ENCODE results near the gene IREB2.
A peak's percentile ranks its signal among the peaks of the same experiment; 100 is the strongest.
"Not testable (repeated sequence)": the region's sequence is repeated elsewhere in the genome, so short reads cannot be mapped to it uniquely, and the experiment has no call there.

Gene IREB2

DNA sequence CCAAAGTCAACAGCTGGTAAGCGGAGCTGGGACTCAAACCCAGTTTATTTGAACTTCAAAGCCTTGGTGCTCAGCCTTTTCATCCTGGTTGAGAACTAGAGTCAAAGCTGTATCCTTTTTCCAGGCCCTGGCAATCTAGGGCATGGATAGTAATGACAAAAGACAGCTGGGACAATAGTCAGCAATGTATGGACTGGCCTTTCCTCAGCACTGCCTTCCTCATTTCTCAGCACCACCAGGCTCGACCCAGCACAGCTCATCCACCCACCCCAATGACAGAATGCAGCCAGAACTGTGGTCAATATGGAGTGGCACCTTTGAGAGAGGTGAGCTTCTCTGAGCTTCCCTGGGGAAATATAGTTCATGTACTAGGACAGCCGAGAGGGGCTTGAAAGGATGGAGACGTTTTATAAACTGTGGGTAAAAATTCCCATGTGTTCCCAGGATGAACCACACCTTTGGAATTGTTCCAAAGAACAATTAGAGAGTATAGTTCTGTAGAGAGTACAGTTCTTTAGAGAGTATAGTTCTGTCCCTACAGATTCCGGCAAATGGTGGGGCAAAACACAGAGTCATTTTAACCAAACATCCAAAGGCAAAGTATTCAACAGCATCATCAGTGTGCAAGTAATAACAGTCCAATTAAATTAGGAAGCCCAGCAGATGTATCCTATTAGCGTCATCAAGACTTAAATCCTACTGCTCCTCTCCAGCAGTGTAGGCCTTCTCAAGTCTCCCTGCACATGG is 30.2 kb upstream of the IREB2 start:
- no peak for DNase-seq (ENCODE audit: low read depth in 2 of 2)

DNA sequence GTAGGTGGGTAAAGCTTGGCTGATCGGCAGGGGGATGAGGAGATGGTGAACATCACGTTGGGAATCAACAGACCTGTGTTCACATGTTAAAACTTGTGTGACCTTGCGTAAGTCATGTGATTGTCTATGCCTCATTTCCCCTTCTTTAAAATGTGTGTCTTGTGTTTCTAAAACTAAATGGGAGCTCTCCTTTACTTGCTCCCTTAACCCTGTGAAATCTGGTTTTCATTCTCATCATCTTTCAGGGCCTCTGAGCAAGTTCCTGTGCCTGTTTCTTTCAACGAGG is 29.7 kb upstream of the IREB2 start:
- no peak for DNase-seq (ENCODE audit: low read depth in 2 of 2)

DNA sequence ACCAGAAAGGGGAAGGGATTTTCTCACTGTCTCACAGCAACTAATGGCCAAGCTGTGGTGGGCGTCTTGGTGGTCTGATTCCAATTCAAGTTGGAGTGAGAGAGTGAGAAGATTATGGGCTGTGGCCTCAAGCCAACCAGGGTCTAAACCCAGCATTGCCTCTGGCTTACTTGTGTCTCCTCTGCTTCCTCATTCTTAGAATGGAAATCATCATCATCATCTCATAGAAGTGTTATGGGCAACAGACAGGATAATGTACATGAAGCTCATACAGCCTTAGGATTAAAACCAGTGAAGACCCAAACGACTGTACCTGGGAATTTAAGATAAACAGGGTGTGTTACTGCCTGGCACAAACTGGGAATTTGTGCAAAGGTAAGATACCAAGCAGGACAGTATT is 29.1 kb upstream of the IREB2 start:
- no peak for DNase-seq (ENCODE audit: low read depth in 2 of 2)

- DNase-seq (ENCODE audit: low read depth in 2 of 2): no peak
Observed at GRCh38 chr15:78411061-78411460, 27.0 kb upstream of the IREB2 start.

DNA sequence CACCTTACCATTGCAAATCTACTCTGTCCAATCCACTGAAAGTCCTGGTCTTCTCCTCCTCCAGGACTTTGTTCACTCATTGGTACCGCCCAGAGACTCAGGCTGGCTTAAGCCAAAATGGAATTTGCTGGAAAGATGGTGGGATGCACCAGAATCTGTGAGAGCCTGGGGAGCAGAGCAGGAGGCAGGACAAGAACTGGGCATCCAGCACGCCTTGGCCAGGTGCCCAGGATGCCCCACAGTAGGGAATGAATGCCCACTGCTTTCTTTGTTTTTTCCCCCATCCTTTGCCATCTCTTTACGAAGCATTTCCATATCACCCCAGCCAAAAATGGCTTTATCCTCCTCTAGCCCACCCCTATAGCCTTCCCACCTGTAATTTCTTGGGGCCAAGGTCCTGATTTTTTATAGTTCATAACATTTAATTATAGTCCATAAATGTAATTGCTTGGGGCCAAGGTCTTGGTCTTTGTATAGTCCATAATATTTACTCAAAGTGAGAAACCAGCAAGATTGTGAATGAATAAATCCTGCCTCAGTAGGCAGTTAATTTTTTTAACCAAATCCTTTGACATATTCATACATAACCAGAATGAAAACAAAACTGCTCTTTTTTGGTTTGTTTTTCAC is 23.3 kb upstream of the IREB2 start:
- no peak for DNase-seq (ENCODE audit: low read depth in 2 of 2)

- DNase-seq (ENCODE audit: low read depth in 2 of 2): no peak
Observed at GRCh38 chr15:78415284-78415683, 22.7 kb upstream of the IREB2 start.

GRCh38 chr15:78417754-78418630 is 20.0 kb upstream of the IREB2 start:
- no peak for DNase-seq (ENCODE audit: low read depth in 2 of 2)

GRCh38 chr15:78418686-78419085 is 19.3 kb upstream of the IREB2 start:
- no peak for DNase-seq (ENCODE audit: low read depth in 2 of 2)

- no peak for DNase-seq (ENCODE audit: low read depth in 2 of 2)
Observed at GRCh38 chr15:78419367-78419766, 18.6 kb upstream of the IREB2 start.

GRCh38 chr15:78420220-78420619 is 17.8 kb upstream of the IREB2 start:
- DNase-seq (ENCODE audit: low read depth in 2 of 2): no peak

DNA sequence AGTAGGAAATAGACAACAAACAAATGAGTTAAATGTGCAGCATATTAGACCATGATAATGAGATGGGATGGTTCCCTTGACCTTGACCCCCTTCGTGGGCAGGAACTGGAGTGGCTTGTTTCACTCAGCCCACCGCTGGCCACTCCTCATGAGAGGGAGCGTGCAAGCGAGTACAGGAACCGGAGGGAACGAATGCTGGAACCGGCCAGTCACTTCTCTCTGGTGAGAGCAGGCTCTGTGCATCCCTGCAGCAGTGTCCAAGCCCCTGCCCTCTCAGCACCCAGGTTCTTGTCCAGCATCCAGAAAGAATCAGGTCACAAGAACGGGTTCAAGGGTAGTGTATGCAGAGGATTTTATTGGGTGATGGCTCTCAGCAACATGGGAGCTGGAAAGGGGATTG is 17.2 kb upstream of the IREB2 start:
- no peak for DNase-seq (ENCODE audit: low read depth in 2 of 2)

DNA sequence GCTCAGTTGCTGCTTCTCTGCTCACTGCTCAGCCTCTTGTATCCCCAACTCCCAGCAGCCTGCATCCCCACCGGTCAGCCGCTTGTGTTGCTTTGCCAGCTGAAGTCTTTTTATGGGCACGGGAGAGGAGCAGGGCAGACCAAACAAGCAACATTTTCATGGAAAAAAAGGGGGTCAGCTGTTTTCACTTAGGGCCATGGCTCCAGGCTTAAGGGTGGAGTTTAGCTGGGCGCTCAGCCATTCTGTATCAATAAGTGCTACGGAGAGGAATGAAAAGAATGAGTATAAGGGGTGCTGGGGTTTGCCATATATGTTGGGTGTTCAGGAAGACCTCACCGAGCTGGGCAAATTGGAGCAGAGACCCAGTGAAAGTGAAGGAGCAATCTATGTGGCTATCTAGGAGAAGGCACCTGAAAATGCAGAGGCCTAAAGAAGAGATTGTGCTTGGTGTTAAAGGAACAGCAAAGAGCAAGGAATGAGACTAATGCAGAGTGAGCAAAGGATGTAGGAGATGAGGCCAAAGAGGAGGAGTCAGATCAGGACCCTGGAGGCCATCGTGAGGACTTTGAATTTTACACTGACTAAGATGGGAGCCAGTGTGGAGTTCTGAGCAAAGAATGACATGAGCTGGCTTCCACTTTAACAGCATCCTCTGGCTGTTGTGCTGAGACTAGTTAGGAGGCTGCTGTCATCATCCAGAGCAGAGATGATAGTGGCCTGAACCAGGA is 16.6 kb upstream of the IREB2 start:
- no peak for DNase-seq (ENCODE audit: low read depth in 2 of 2)

DNA sequence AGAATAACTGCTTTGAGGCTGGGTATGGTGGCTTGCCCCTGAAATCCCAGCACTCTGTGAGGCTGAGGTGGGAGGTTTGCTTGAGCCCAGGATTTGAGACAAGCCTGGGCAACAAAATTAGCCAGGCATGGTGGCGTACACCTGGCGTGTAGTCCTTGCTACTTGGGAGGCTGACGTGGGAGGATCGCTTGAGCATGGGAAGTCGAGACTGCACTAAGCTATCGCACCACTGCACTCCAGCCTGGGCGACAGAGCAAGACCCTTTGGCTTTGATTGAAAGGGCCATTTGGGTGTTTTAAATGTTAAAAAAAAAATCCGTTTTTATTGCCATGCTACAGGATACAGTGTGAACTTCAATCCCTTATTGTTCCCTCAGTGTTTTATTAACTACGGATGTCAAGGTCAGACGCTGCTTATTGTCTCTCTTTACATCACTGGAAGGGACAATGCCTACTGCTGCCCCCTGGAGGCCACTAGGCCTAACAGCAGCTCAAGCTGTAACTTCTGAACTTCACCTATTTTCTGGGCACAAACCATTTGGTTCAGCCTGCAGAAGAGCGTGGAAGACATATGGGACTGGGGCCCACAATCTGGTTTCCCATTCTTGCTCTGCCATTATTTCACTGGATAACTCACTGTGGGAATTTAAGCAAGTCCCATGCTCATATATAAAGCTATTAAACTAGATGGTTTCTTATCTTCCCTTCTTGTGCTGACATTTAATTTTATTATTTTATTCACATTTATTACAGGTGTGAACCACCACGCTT is 15.3 kb upstream of the IREB2 start:
- DNase-seq (ENCODE audit: low read depth in 2 of 2): peak in 1 of 2 experiments; percentile 47

DNA sequence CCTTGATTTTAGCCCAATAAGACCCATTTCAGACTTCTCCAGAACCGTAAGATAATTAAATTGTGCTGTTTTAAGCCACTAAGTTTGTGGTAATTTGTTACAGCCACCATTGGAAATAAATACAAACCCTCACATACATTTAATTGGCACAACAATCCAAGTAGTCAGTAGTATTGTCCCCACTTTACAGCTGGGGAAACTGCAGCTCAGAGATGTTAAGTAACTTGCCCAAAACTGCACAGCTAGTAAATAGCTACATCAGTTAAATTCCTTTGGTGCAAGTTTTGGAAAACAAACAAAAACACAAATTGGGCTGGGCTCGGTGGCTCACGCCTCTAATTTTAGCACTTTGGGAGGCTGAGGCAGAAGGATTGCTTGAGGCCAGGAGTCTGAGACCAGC is 13.3 kb upstream of the IREB2 start:
- DNase-seq (ENCODE audit: low read depth in 2 of 2): no peak

DNA sequence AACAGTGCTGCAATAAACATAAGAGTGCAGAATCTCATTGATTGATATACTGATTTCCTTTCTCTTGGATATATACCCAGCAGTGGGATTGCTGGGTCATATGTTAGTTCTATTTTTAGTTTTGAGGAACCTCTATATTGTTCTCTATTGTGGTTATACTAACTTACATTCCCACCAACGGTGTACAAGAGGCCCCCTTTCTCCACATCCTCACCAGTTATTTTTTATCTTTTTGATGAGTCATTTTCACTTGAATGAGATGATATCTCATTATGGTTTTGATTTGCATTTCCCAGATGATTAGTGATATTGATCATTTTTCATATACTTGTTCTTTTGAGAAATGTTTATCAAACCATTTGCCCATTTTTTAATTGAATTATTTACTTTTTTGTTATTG is 12.4 kb upstream of the IREB2 start:
- DNase-seq (ENCODE audit: low read depth in 2 of 2): no peak

- no peak for DNase-seq (ENCODE audit: low read depth in 2 of 2)
Observed at GRCh38 chr15:78426300-78426699, 11.7 kb upstream of the IREB2 start.

DNA sequence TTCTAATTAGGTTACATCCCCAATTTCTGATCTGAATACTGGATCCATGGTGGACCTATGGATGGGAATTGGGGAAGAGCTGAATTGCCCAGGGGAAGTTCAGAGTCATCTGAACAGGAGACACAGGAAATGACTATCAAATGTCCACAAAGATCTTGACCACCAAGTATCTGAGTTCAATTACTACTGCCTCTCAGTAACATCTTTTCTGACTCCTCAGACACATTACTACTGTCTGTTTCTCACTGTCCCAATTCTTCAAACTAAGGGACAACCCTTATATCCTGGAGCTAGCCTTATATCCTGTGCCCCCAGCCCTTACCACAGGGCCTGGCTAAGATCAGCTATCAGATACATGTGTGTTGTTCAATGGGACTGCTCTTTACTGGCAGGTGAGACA is 10.1 kb upstream of the IREB2 start:
- DNase-seq (ENCODE audit: low read depth in 2 of 2): no peak

- DNase-seq (ENCODE audit: low read depth in 2 of 2): no peak
Observed at GRCh38 chr15:78429477-78429876, 8.5 kb upstream of the IREB2 start.

DNA sequence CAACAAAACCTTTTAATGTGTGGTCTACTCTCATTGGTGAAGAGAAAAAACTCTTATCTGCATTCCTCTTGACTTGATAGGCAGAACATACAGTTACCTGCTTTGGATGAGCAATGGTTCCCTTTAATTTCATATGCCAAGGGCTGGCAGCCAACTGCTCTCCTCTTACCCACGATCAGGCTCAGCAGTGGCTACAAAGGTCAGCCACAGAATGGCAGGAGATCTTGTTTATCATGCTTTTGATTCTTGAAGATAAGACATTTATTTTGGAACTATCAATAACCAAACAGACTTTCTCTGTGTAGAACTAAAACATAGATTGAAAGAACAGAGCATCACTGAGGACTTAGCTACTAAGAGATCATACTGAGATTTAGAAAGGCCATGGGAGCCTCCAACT is 6.1 kb upstream of the IREB2 start:
- DNase-seq (ENCODE audit: low read depth in 2 of 2): no peak

- DNase-seq (ENCODE audit: low read depth in 2 of 2): no peak
Observed at GRCh38 chr15:78432664-78433063, 5.4 kb upstream of the IREB2 start.

DNA sequence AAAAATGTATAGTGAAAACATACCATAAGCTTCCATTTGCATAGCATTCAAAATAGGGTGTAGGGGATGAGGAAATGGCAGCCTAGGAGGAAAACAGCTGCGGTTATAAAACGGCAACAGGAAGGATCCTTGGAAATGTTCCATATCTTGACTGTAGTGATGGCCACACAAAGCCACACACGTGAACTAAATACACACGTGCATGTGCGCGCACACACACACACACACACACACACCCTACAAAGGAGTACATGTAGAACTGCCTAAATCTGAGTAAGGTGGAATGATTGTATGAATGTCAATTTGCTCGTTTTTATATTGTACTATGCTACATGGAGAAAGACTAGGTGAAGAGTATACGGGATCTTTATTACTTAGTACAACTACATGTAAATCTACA is 3.9 kb upstream of the IREB2 start:
- no peak for DNase-seq (ENCODE audit: low read depth in 2 of 2)

- DNase-seq (ENCODE audit: low read depth in 2 of 2): not testable (repeated sequence)
Observed at GRCh38 chr15:78434711-78435110, 3.3 kb upstream of the IREB2 start.
